Mesodermal cell (in vitro differentiated cells): ENCODE results near the gene ZFYVE28.

Experiments used
- H3K27ac ChIP-seq: 2 replicates; pipeline ENCODE4 v1.7.0; 2013; ENCODE audit warnings: mild to moderate bottlenecking, low read depth, low read length, moderate library complexity; ENCODE audit not compliant: severe bottlenecking
- H3K36me3 ChIP-seq: 2 replicates; pipeline ENCODE4 v1.7.1; 2013; ENCODE audit warnings: mild to moderate bottlenecking, low read length, moderate library complexity; ENCODE audit not compliant: control insufficient read depth, insufficient read depth
- H3K4me1 ChIP-seq: one replicate; pipeline ENCODE4 v1.7.1; 2013; ENCODE audit warnings: mild to moderate bottlenecking, low read length; ENCODE audit not compliant: insufficient read depth, control insufficient read depth, poor library complexity, severe bottlenecking
- H3K4me3 ChIP-seq: 2 replicates; pipeline ENCODE4 v1.7.0; 2013; ENCODE audit warnings: low read length, control low read depth, mild to moderate bottlenecking; ENCODE audit not compliant: insufficient read depth, poor library complexity, severe bottlenecking; ENCODE audit errors: extremely low read depth
- H3K9me3 ChIP-seq: 2 replicates; pipeline ENCODE4 v1.7.1; 2013; ENCODE audit warnings: mild to moderate bottlenecking, low read length, moderate library complexity; ENCODE audit not compliant: control insufficient read depth
- WGBS, 2 experiments: methylation state at CpG; one replicate each; pipeline ENCODE4 v1.1.5; 2013; ENCODE audit warnings: missing lambda C conversion rate in 2 of 2; ENCODE audit not compliant: insufficient coverage in 2 of 2; 5-methylcytosine and 5-hydroxymethylcytosine counted together

Gene ZFYVE28

GRCh38 chr4:2304321-2304876 is 114.0 kb downstream of the ZFYVE28 start:
- no peaks in the 10 kb centered on the region for H3K9me3 ChIP-seq
- H3K4me3 ChIP-seq: no peak overlapping the region
- no peaks in the 10 kb centered on the region for H3K36me3 ChIP-seq
- no peak overlapping the region for H3K27ac ChIP-seq
- whole genome bisulfite sequencing, 2 experiments: 92 to 94% methylated on average over 32 of the region's 32 CpGs
- H3K4me1 ChIP-seq: no peaks in the 10 kb centered on the region

GRCh38 chr4:2303686-2304320 is 114.6 kb downstream of the ZFYVE28 start:
- Histone ChIP-seq H3K36me3 (no peaks in the 10 kb centered on the region), H3K4me1 (no peaks in the 10 kb centered on the region), H3K27ac (no peak overlapping the region), H3K9me3 (no peaks in the 10 kb centered on the region), H3K4me3 (no peak overlapping the region)
- 92 to 95% methylated on average over 31 of the region's 31 CpGs for WGBS, 2 experiments

GRCh38 chr4:2303121-2303685 is 115.2 kb downstream of the ZFYVE28 start:
- H3K27ac ChIP-seq: no peak overlapping the region

GRCh38 chr4:2302387-2303119 is 115.9 kb downstream of the ZFYVE28 start:
- 91 to 95% methylated on average over 20 to 27 of the region's 28 CpGs for WGBS, 2 experiments
- no peaks in the 10 kb centered on the region for H3K9me3 ChIP-seq
- no peaks in the 10 kb centered on the region for H3K4me1 ChIP-seq
- no peak overlapping the region for H3K4me3 ChIP-seq
- H3K36me3 ChIP-seq: no peaks in the 10 kb centered on the region
- no peak overlapping the region for H3K27ac ChIP-seq

More at GRCh38 chr4:2303121-2303685, 115.2 kb downstream of the ZFYVE28 start:
- Histone ChIP-seq H3K4me1 (no peaks in the 10 kb centered on the region), H3K36me3 (no peaks in the 10 kb centered on the region), H3K4me3 (no peak overlapping the region), H3K9me3 (no peaks in the 10 kb centered on the region)
- WGBS, 2 experiments: 90 to 96% methylated on average over 16 to 17 of the region's 19 CpGs

DNA sequence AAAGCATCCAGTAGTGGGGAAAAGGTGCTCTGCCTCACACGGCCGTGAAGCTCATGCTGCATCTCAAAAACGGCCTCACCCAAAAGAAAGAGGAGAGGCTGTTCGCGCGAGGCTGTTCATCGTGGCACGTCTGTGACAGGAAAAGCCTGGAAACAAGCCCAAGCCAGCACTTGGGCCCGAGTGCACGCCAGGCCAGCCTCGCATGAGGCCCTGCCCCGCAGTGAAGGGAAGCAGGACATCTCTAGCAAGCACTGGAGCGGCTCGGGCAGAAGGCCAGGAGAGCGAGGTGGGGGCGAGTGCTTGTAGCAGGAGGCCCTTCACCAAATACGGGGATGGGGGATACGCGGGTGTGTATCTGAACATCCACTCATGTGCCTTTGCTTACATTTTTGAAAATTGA is 116.6 kb downstream of the ZFYVE28 start:
- Histone ChIP-seq H3K9me3 (no peaks in the 10 kb centered on the region), H3K36me3 (no peaks in the 10 kb centered on the region), H3K4me1 (no peaks in the 10 kb centered on the region), H3K4me3 (no peak overlapping the region), H3K27ac (no peak overlapping the region)
- WGBS, 2 experiments: 89 to 97% methylated on average over 11 to 16 of the region's 19 CpGs

- no peak overlapping the region for H3K27ac ChIP-seq
- no peaks in the 10 kb centered on the region for H3K4me1 ChIP-seq
- no peak overlapping the region for H3K4me3 ChIP-seq
- H3K9me3 ChIP-seq: no peaks in the 10 kb centered on the region
- WGBS, 2 experiments: 93 to 97% methylated on average over 9 to 10 of the region's 14 CpGs
- no peaks in the 10 kb centered on the region for H3K36me3 ChIP-seq
Measured at GRCh38 chr4:2301225-2301642, 117.2 kb downstream of the ZFYVE28 start.

- no peak overlapping the region for H3K27ac ChIP-seq
- WGBS, 2 experiments: 94 to 95% methylated on average over 27 to 29 of the region's 37 CpGs
- no peak overlapping the region for H3K4me3 ChIP-seq
- no peaks in the 10 kb centered on the region for H3K4me1 ChIP-seq
- no peaks in the 10 kb centered on the region for H3K36me3 ChIP-seq
- no peaks in the 10 kb centered on the region for H3K9me3 ChIP-seq
Measured at GRCh38 chr4:2300431-2301224, 117.8 kb downstream of the ZFYVE28 start.

DNA sequence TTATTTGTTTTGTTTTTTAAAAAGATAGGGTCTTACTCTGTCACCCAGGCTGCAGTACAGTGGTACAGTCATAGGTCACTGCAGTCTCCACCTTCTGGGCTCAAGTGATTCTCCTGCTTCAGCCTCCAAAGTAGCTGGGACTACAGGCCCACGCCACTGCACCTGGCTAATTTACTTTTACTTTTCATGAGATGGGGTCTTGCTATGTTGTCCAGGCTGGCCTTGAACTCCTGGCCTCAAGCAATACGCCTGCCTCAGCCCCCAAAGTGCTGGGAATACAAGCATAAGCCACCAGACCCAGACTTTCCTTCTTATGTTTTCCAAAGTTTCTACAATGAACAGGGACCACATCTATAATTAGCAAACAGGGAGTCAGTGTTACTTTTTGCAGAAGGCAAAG is 118.7 kb downstream of the ZFYVE28 start:
- Histone ChIP-seq H3K4me1 (no peaks in the 10 kb centered on the region), H3K27ac (no peak overlapping the region), H3K9me3 (no peaks in the 10 kb centered on the region), H3K36me3 (no peaks in the 10 kb centered on the region), H3K4me3 (no peak overlapping the region)
- 83 to 93% methylated on average over 1 to 2 of the region's 2 CpGs for WGBS, 2 experiments

DNA sequence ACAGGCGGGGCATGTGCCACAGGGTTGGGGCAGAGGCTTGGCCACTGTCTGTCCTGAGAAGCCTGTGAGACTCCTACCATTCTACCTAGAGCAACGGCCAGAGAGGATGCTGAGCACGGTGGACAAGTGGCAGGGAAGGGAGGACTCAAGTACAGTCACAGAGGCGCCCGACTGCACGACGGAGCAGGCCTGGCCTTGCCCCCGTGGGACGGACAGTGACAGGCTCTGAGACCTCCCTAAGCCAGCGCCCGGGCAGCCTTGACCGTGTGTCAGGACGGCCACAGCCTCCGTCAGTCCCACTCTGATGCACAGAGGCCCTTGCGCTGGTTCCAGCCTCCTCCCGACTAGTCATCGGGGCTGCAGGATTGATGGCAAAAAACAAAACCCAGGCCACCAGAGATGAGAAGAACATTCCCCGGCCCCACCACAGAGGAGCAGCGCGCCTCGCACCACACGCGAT is 119.9 kb downstream of the ZFYVE28 start:
- H3K36me3 ChIP-seq: no peaks in the 10 kb centered on the region
- no peaks in the 10 kb centered on the region for H3K4me1 ChIP-seq
- H3K4me3 ChIP-seq: no peak overlapping the region
- WGBS, 2 experiments: 85 to 89% methylated on average over 17 to 18 of the region's 23 CpGs
- no peak overlapping the region for H3K27ac ChIP-seq
- H3K9me3 ChIP-seq: no peaks in the 10 kb centered on the region
